HL-60 (cell line): ENCODE results near the gene PTPRM.

ENCODE experiments used
- DNase-seq, 2 experiments: peaks; one replicate each; pipeline ENCODE4 v3.0.0-alpha.2; 2010 to 2020; ENCODE audit warnings: low read depth in 1 of 2, low spot score in 1 of 2
- H3K27ac ChIP-seq: fragments of 250-450 bp; sonication (Bioruptor Pico); replicated peaks from 2 replicates; pipeline ENCODE4 v1.5.1; 2020; ENCODE audit warnings: mild to moderate bottlenecking, moderate library complexity
- H3K27me3 ChIP-seq: fragments of 250-450 bp; sonication (Bioruptor Pico); 2 replicates; pipeline ENCODE4 v1.5.1; 2021; ENCODE audit warnings: mild to moderate bottlenecking, moderate library complexity; ENCODE audit not compliant: insufficient read depth, poor library complexity, severe bottlenecking
- H3K4me3 ChIP-seq: replicated peaks from 2 replicates; pipeline ENCODE4 v1.5.1; 2011; ENCODE audit warnings: mild to moderate bottlenecking, control low read depth, low read length; ENCODE audit not compliant: insufficient read depth
- CTCF ChIP-seq: IDR thresholded peaks from one replicate; pipeline ENCODE4 v1.5.1; 2011; ENCODE audit warnings: low read length, control low read depth, inconsistent platforms; ENCODE audit not compliant: insufficient read depth
- GABPA ChIP-seq: IDR thresholded peaks from 2 replicates; pipeline ENCODE4 v1.6.1; 2012; ENCODE audit warnings: low read depth
- POLR2AphosphoS5 ChIP-seq: IDR thresholded peaks from 2 replicates; pipeline ENCODE4 v1.6.1; 2012; ENCODE audit warnings: low read depth
- REST ChIP-seq: IDR thresholded peaks from 2 replicates; pipeline ENCODE4 v1.6.1; 2012; ENCODE audit warnings: low read depth; ENCODE audit not compliant: insufficient replicate concordance
- SPI1 ChIP-seq: IDR thresholded peaks from 2 replicates; pipeline ENCODE4 v1.6.1; 2012; ENCODE audit warnings: low read depth, mild to moderate bottlenecking, borderline replicate concordance

Gene PTPRM

DNA sequence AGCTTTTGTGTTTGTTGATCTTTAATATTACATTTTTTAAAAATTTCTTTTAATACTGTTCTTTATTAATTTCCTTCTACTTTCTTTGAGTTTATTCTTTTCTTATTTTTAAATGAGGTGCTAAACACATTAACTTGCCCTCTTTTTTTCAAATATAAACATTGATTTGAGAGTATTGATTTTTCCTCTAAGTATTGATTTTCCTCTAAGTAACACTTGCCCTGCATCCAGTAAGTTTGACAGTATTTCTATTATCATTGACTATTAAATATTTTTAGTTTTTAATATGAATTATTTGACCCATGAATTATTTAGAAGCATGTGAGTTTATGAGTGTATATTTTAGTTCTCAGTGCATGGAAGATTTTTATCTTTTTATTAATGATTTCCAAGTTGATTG is 705.1 kb downstream of the PTPRM start:
- peaks cover 6% of the 10 kb centered on the region for H3K27me3 ChIP-seq
- no peak overlapping the region for H3K27ac ChIP-seq
- TF ChIP-seq POLR2AphosphoS5, result no peak
- TF ChIP-seq SPI1, result no peak
- TF ChIP-seq CTCF, result no peak
- no peak for TF ChIP-seq GABPA
- TF ChIP-seq REST, result no peak
- no peak overlapping the region for H3K4me3 ChIP-seq
- DNase-seq, result no peak

DNA sequence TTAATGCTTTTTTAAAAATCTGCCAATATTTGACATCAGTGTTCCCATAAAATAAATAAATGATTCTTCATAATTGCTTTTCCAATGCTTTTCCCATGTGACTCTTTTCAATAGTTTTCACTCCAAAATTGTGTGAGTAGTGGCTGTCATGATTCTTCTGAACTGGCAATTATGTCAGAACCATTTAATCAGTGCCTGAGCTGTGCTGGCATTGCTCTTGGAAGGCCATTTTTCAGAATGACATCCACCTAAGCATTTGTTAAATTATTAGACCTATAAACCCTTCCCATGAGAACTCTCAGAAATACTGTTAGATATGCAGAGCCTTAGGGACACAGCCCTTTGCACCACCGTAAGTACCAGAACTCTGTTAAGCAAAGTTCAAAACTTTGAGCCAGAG is 707.3 kb downstream of the PTPRM start:
- DNase-seq, result no peak
- H3K4me3 ChIP-seq, result no peak overlapping the region
- H3K27me3 ChIP-seq, result peaks cover 9% of the 10 kb centered on the region
- TF ChIP-seq POLR2AphosphoS5, result no peak
- TF ChIP-seq SPI1, result no peak
- TF ChIP-seq GABPA, result no peak
- no peak for TF ChIP-seq REST
- no peak for TF ChIP-seq CTCF
- H3K27ac ChIP-seq, result no peak overlapping the region

DNA sequence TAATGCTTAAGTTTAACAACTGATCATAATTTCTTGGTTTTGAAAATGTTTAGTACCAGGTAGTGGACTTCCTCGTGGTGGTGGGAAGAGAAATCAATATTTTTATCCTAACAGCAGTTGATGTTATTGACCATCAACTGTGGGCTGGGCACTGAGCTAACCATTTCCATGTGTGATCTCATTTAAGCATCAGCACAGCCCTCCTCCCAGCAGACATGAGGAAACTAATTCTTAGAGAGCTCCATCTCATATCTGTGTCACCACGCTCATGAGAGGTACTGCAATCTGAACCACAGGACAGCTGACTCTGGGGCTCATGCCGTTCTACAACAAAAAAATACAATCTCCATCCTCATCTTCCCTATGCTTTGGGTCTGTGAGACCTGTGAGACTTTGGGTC is 709.3 kb downstream of the PTPRM start:
- DNase-seq, result no peak
- TF ChIP-seq CTCF, result no peak
- TF ChIP-seq REST, result no peak
- no peak for TF ChIP-seq POLR2AphosphoS5
- TF ChIP-seq SPI1, result no peak
- TF ChIP-seq GABPA, result no peak
- H3K27ac ChIP-seq, result no peak overlapping the region

More for the DNA sequence above, 709.3 kb downstream of the PTPRM start:
- Histone ChIP-seq H3K27me3 (peaks cover 4% of the 10 kb centered on the region), H3K4me3 (no peak overlapping the region)
